Measurements from ENCODE around the gene GRIK2.
A peak's percentile ranks its signal among the peaks of the same experiment; 100 is the strongest.

The GRIK2 gene

GRCh38 chr6:101462576-101462975 is 69.1 kb downstream of the GRIK2 start:
- no peak for DNase-seq

GRCh38 chr6:101465863-101466262 is 72.4 kb downstream of the GRIK2 start:
- no peak for DNase-seq

- no peak for DNase-seq
Observed at GRCh38 chr6:101477436-101477835, 83.9 kb downstream of the GRIK2 start.

GRCh38 chr6:101478891-101479290 is 85.4 kb downstream of the GRIK2 start:
- DNase-seq = no peak

- no peak for DNase-seq
Observed at GRCh38 chr6:101482606-101483005, 89.1 kb downstream of the GRIK2 start.

GRCh38 chr6:101484781-101485180 is 91.3 kb downstream of the GRIK2 start:
- DNase-seq = no peak

- DNase-seq = no peak
Observed at GRCh38 chr6:101486124-101486523, 92.6 kb downstream of the GRIK2 start.

- DNase-seq = no peak
Observed at GRCh38 chr6:101486726-101487125, 93.2 kb downstream of the GRIK2 start.

- DNase-seq = no peak
Observed at GRCh38 chr6:101489456-101489855, 95.9 kb downstream of the GRIK2 start.

GRCh38 chr6:101490857-101491256 is 97.3 kb downstream of the GRIK2 start:
- no peak for DNase-seq

- no peak for DNase-seq
Observed at GRCh38 chr6:101502818-101503217, 109.3 kb downstream of the GRIK2 start.

- DNase-seq = no peak
Observed at GRCh38 chr6:101509536-101509935, 116.0 kb downstream of the GRIK2 start.

GRCh38 chr6:101513181-101513580 is 119.7 kb downstream of the GRIK2 start:
- DNase-seq = no peak

GRCh38 chr6:101516578-101516977 is 123.1 kb downstream of the GRIK2 start:
- no peak for DNase-seq

- no peak for DNase-seq
Observed at GRCh38 chr6:101517632-101518031, 124.1 kb downstream of the GRIK2 start.

GRCh38 chr6:101522254-101522653 is 128.7 kb downstream of the GRIK2 start:
- DNase-seq = no peak

- no peak for DNase-seq
Observed at GRCh38 chr6:101527467-101527866, 134.0 kb downstream of the GRIK2 start.

- DNase-seq = no peak
Observed at GRCh38 chr6:101528801-101529200, 135.3 kb downstream of the GRIK2 start.

GRCh38 chr6:101531538-101531937 is 138.0 kb downstream of the GRIK2 start:
- no peak for DNase-seq

GRCh38 chr6:101534386-101534785 is 140.9 kb downstream of the GRIK2 start:
- no peak for DNase-seq

- no peak for DNase-seq
Observed at GRCh38 chr6:101534821-101535220, 141.3 kb downstream of the GRIK2 start.

- peak; percentile 44 for DNase-seq
Observed at GRCh38 chr6:101537753-101538316, 144.3 kb downstream of the GRIK2 start.

GRCh38 chr6:101539510-101540245 is 146.2 kb downstream of the GRIK2 start:
- no peak for DNase-seq

GRCh38 chr6:101541894-101542293 is 148.4 kb downstream of the GRIK2 start:
- no peak for DNase-seq

GRCh38 chr6:101543796-101544195 is 150.3 kb downstream of the GRIK2 start:
- no peak for DNase-seq
